DND-41 (cell line): ENCODE measurements around the gene KIF25.
"Not testable (repeated sequence)": the region's sequence is repeated elsewhere in the genome, so short reads cannot be mapped to it uniquely, and the experiment has no call there.

Experiments
- CTCF ChIP-seq: IDR thresholded peaks from 2 replicates; pipeline ENCODE4 v1.5.1; 2012; ENCODE audit warnings: borderline replicate concordance, low read length, moderate library complexity, mild to moderate bottlenecking; ENCODE audit not compliant: poor library complexity, severe bottlenecking; ENCODE audit errors: extremely low read depth
- EZH2 ChIP-seq: IDR thresholded peaks from 3 replicates; pipeline ENCODE4 v1.6.1; 2012; ENCODE audit warnings: borderline replicate concordance, low read depth, mild to moderate bottlenecking, moderate library complexity, low read length, inconsistent platforms; ENCODE audit not compliant: severe bottlenecking

- not testable (repeated sequence) for TF ChIP-seq CTCF, EZH2
Observed at GRCh38 chr6:167976116-167976657, 21.3 kb upstream of the KIF25 start.
